Fibroblast of skin of left quadriceps (primary cell): ENCODE results near the gene FCHSD2.

Experiments used
- DNase-seq, 2 experiments: peaks; one replicate each; pipeline ENCODE4 v3.0.0-alpha.2; 2013; ENCODE audit warnings: low read depth in 2 of 2

The FCHSD2 gene

GRCh38 chr11:73142128-73142377 is at the start of gene FCHSD2:
Gene FCHSD2 (minus strand): TSS chr11:73142318. CDS start chr11:73141877, 441 bp downstream.
- no peak for DNase-seq

DNA sequence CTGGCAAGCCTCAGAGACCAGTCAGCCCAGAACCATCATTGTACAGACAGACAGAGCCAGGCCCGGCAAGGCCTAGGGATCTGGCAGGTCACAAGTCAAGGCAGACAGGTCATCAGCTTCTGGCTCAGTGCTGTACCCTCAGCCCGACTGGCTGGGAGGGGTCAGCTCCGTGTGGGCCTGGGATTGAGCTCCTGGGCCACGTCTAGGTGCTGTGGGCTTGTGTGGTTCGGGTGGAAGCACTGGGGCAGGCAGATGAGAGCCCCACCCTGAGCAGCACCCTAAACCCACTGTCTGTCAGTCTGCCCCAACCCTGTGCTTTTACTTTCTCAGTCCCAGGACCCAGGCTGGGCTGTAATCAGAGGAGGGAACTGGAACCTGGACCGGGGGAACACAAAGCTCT is 49.0 kb upstream of the FCHSD2 start:
- no peak for DNase-seq

GRCh38 chr11:73190557-73190885 is 48.4 kb upstream of the FCHSD2 start:
- DNase-seq, result no peak

DNA sequence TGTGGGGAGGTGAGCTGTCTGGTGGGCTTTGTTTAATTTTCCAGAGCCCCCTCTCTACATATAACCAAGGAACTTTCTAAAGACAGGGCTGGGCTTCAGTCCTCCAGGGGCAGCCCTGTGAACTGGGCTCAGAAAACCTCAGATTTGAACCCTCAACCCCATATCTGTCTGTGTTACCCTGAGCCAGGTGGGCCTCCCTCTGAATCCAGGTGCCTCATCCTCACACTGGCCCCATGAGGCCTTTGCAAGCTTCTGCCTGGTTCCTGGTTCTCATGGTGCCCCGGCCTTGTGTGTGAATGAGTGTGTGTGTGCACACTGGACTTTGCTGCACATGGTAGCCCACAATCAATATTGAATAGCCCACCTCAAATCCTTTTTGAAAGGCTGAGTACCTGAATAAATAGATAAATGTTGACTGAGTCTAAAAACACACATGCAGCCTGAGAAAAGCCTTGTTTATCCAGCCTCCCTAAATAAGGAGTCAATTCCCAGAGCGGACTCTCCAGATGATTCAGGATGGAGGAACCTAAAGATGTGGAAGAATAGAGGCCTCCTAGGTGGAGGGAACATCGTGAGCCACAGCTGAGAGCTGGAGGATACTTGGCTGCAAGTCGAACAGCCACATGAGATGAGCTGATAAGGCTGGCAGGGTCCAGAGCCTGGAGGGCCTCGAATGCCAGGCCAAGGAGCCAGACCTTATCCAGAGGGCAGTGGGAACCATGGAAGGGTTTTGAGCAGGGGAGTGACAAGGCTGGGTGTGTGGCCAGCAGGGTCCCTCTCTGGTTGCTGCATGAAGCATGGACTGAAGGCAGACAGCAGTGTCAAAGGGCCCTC is 47.8 kb upstream of the FCHSD2 start:
- no peak for DNase-seq

- no peak for DNase-seq
These were observed 47.2 kb upstream of the FCHSD2 start for GRCh38 chr11:73189315-73189714.

- DNase-seq, result no peak
These were observed 46.2 kb upstream of the FCHSD2 start for GRCh38 chr11:73188301-73188700.

DNA sequence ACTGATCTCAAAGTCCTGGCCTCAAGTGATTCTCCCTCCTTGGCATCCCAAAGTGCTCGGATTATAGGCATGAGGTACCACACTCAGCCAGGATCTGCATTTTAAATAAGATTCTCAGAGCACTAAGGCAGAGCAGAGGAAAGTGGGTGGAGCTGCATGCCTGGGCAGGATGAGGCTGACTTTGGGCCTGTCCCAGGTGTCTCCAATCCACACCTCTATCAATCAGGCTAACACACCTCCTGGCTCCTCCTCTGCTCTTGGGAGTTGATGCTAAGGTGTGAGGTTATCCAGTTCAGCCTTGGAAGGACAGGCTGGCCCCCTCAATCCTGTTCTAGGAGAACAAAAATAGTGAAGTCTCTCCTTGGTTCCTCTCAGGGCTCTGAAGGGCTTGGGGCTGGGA is 45.7 kb upstream of the FCHSD2 start:
- no peak for DNase-seq

DNA sequence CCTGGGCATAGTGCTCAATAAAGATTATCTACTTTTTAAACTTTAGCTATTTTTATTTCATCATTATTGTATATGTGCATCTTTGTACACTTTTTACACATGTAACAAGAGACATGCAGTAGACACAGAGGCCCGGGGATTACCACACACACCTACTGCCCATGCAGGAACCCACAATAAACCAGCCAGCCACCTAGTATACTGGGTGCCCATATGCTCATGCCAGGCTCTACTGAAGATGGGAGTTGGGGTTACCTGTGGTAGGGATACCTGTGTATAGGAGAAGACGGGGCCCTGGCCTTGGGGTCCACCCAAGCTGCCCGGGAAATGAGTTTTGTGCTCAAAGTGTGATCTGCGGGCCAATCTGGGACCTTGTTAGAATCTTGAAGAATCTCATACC is 44.8 kb upstream of the FCHSD2 start:
- DNase-seq, result no peak

DNA sequence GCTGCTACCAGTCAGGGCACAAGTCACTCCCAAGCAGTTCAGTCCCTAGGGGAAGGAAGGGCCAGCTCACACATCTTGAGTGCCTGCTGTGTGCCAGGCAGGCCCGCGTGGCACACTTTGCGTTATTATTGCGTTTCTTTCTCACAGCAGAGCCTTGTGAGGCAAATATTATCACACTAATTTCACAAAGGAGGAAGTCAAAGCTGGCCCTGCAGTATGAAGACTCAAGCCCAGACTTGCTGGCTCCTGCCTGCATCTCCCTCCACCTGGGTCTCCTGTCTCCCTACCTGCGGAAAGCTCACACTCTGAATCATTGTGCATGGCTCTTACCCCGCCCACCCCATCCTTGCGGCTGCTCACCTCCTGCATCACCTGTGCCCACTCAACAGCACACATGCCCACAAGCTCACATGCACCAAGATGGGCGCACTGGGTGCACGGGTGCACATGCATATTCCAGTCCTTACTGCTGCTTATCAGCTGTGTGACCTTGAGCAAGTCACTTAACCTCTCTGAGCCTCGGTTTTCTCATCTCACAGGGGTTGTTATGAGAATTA is 44.3 kb upstream of the FCHSD2 start:
- no peak for DNase-seq

DNA sequence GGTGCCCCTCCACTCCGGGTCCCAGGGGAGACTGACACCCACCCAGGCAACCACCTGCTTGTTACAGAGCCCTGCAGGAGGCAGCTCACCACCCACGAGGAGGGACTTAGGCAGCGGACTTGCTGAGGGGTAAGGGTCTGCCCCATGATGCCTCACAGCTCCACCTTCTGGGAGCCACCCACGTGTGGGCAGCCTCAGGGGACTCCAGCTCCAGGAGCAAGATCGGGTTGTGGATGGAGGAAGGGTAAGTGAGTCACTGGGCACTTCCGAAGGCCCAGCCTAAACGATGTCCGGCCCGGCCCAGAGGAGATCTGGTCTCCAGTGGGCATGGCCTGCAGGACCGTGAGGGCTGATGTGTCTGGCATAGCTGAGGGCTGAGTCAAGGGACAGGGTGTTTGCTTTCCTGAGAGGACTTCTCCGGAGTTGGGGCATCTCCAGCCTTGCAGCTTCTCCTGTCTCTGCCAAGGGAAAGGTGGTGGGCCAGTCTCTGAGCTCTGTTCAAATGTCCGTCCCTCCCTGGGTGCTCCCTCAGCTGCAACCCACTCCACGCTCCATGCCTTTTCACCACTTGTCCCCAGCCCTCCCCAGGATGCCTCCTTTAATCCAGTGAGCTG is 43.7 kb upstream of the FCHSD2 start:
- DNase-seq, result no peak

GRCh38 chr11:73184953-73185671 is 43.0 kb upstream of the FCHSD2 start:
- peak; percentile 16 to 18 for DNase-seq

GRCh38 chr11:73182824-73183321 is 40.8 kb upstream of the FCHSD2 start:
- no peak for DNase-seq

DNA sequence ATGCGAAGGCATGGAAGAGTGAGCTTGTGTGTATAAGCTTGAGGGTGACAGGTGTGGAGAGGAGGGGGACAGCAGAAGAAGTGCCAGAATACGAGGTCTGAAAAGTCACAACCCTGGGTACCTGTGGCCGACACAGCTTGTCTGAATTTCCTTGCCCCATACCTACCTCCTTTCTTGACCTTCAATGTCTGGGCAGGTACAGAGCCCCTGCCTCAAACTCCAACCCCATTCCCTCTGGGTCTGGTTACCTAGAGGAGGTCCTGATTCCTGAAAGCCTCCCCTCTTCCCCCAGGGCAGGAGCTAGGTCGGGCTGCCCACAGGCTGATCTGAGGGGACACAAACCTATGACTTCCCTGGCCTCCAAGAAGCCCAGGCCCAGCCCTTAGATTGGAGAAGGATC is 36.6 kb upstream of the FCHSD2 start:
- DNase-seq, result no peak

DNA sequence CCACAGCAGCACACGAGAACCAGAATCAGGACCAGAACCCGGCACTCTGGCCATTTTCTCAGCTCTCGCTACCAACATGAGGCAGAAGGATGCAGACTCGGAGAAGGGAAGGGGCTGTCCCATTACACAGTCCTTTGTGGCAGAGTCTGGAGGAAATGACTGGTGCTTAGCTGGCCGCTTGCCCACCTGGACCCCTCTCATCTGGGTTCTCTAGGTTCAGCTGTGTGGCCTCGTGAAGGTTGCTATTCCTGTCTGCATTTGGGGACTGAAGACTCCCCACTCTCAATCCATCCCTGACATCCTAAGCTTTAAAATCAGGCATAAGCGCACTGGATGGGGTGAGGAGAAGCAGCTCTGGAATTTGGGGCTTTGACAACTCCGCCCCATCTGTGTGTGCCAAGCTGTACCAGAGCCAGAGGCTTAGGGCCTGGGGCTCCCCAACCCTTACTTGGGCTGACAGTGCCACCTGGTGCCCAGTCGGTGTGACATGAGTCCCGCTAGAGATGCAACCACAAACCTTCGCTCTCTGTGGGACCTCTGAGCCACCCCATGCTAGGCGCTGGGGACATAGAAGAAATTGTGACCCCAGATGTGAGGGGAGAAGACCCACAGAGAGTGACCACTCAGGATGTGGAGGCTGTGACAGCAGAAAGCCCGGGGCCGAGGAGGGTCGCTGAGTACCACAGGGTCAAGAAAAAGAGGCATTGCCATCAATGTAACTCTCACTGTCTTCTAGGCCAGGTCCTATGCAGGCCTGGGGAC is 35.8 kb upstream of the FCHSD2 start:
- peak; percentile 63 to 64 for DNase-seq

GRCh38 chr11:73177380-73177777 is 35.3 kb upstream of the FCHSD2 start:
- DNase-seq, result no peak

DNA sequence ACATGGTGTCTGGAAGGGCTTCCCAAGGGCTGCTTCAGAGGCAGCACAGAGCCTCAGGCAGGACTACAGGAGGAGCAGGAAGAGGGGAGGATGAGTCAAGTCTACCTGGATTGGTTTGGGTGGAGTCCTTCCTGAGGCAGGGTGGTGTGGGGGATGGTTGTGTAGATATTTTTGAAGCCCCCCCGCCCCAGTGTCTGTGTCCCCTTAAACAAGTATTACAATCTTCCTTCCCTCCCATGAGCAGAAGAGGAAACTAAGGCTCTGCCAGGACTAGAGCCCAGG is 34.7 kb upstream of the FCHSD2 start:
- DNase-seq, result no peak

DNA sequence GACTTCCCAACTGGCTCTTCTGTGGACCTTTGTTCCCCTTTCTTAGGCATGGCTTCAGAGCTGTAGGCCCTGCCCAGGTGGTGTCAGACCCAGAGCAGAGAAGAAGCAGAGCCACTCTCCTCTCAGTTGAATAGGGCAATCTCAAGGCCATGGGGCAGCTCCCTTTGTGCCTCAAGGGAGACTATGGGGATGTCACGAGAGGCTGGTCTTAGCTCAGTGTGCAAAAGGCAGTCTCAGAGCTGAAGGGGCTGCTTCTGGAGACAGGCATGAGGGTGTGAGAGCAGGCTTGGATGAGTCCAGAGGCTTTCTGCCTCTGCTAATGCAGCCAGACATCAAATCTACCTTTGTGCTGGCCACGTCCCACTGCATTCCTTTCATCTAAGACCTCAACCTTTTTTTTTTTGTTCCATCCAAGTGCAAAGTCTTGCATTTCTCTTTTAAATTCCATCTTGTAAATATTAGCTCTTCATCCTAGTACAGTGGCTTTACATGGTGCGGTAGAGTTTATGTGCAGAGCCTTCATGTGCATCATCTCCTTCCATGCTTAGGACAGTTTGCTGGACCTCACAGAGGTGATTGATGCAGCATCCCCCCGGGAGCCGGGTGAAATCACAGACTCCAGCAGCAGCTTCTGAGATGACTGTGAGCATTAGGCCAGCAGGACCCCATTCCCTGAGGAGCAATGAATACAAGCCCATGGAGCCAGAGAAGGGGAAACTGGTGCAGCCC is 34.2 kb upstream of the FCHSD2 start:
- no peak for DNase-seq

GRCh38 chr11:73175551-73176144 is 33.5 kb upstream of the FCHSD2 start:
- no peak for DNase-seq

DNA sequence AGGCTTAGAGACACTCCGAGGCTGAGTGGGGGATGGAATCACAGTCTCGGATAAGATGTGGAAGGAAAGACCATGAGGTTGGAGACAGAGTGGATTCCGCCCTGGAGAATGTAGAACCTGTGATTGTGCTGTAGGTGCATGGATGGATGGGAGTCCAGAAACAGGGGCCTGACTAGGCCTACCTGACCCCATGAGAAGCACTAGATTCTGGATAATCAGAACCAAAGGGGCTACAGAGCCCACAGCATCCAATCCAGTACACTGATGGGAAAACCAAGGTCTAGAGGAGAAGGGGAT is 32.3 kb upstream of the FCHSD2 start:
- DNase-seq, result no peak

DNA sequence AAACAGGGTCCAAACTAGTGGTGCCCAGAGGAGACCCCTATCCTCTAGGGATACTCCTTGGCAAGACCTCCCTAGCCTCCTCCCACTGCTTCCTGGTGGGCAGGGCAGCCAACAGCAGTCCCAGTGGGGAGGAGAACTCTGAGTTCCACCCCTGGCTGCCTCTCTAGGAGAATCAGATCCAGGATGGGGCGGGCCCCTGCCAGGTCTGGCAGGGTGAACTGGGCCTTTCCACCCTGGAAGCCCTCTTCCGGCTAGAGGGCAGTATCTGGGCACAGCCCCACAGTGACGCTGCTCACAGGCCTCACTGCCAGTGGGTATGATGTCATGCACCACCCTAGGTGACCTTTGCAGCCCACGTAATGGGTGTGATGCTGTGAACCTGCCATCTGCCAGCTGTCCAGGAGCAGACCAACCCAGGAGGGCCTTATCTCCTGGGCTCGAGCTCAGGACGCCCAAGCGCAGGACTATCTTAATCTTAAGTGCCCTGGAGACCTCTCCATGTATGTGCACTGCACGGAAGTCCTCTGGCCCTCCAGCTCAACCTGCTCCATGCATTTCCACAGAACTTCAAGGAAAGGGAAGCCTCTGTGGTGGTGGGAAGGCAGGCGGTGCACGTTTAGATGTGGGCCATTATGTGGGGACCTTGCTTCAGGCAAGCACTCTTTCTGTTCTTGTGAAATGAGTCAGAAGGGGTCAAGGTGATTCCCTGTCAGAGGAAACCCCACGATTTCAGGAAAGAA is 31.8 kb upstream of the FCHSD2 start:
- DNase-seq, result no peak
